NCI-H446 (cell line): ENCODE results near the gene FAM25A.
"Not testable (repeated sequence)": the region's sequence is repeated elsewhere in the genome, so short reads cannot be mapped to it uniquely, and the experiment has no call there.

Experiments
- DNase-seq, 2 experiments: peaks; one replicate each; lab custom pipeline; 2025; lab: John Stamatoyannopoulos, UW

Gene FAM25A

GRCh38 chr10:87013528-87013927 lies 6.6 kb upstream of the FAM25A start:
- DNase-seq, result not testable (repeated sequence)

DNA sequence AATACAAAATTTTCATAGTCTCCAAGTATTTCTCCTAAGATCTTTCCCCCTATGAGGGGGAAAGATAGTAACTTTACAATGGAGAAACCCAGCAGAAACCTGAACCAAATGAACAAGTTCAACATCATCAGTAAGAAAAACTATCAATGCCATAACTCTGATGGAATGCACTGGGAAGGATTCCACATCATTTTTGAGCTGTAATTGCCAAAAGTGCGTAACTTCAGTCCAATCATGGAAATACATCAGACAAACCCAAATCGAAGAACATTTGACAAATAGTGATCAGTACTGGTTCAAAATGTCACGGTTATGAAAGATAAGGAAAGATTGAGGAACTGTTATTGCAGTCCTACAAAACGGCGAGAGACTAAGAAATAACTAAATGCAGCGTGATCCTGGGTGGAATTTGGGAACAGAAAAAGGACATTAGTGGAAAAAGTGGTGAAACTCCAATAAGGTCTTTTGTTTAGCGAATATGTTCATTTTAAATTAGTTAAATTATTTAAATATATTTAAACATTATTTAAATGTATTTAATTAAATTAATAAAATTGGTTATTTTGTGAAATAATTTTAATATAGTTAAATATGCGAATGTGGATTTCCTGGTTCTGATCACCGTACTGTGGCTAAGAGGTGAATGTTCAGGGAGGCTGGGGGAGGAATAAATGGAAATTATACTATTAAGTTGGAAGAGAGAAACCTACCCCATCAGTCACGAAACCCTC lies 4.9 kb upstream of the FAM25A start:
- DNase-seq, result not testable (repeated sequence)

GRCh38 chr10:87018127-87018526 lies 2.0 kb upstream of the FAM25A start:
- DNase-seq, result not testable (repeated sequence)

GRCh38 chr10:87019066-87019465 lies 1.0 kb upstream of the FAM25A start:
- not testable (repeated sequence) for DNase-seq

GRCh38 chr10:87019504-87019903 lies 590 bp upstream of the FAM25A start:
- not testable (repeated sequence) for DNase-seq

GRCh38 chr10:87025285-87025958 lies 5.3 kb downstream of the FAM25A start:
- not testable (repeated sequence) for DNase-seq

- not testable (repeated sequence) for DNase-seq
Observed at GRCh38 chr10:87026747-87027508, 6.8 kb downstream of the FAM25A start.

DNA sequence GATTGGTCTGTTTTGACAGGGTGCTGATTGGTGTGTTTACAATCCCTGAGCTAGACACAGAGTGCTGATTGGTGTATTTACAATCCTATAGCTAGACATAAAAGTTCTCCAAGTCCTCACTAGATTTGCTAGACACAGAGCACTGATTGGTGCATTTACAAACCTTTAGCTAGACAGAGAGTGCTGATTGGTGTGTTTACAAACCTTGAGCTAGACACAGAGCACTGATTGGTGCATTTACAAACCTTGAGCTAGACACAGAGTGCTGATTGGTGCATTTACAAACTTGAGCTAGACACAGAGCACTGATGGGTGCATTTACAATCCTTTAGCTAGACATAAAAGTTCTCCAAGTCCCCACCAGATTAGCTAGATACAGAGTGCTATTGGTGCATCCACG lies 10.3 kb downstream of the FAM25A start:
- DNase-seq, result not testable (repeated sequence)

- no peak for DNase-seq
Observed at GRCh38 chr10:87030912-87031635, 11.0 kb downstream of the FAM25A start.

- no peak for DNase-seq
Observed at GRCh38 chr10:87036623-87037022, 16.5 kb downstream of the FAM25A start.

GRCh38 chr10:87038286-87038717 lies 18.2 kb downstream of the FAM25A start:
- DNase-seq, result no peak

DNA sequence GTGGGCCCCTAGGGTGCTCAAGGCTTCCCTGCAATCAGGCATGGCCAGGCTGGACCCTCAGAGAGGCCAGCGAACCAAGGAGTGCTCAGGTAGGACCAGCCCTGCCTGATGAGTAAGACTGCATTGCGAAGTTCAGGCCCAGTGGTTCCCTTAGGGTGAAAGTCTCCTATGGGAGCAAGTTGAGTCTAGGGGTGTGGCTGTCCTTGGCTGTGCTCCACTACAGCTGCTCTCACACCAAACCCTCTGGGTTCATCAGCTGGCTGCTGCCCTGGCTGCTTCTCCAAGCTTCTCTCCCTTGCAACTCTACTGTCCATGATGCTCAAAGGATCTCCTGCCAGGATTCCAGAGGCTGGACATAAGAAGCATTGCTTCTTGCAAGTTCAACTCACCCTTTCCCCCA lies 18.7 kb downstream of the FAM25A start:
- DNase-seq, result no peak

DNA sequence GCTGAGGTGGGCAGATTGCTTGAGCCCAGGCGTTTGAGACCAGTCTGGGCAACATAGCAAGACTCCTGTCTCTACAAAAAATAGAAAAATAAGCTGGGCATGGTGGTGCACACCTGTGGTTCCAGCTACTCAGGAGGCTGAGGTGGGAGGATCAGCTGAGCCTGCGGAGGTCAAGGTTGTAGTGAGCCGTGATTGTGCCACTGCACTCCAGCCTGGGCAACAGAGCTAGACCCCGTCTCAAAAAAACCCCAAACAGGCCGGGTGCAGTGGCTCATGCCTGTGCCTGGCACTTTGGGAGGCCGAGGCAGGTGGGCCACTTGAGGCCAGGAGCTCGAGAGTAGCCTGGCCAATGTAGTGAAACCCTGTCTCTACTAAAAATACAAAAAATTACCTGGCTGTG lies 23.5 kb downstream of the FAM25A start:
- not testable (repeated sequence) for DNase-seq

GRCh38 chr10:87045434-87045938 lies 25.4 kb downstream of the FAM25A start:
- DNase-seq, result no peak

GRCh38 chr10:87053111-87053510 lies 33.0 kb downstream of the FAM25A start:
- DNase-seq, result peak; percentile 44 to 76

DNA sequence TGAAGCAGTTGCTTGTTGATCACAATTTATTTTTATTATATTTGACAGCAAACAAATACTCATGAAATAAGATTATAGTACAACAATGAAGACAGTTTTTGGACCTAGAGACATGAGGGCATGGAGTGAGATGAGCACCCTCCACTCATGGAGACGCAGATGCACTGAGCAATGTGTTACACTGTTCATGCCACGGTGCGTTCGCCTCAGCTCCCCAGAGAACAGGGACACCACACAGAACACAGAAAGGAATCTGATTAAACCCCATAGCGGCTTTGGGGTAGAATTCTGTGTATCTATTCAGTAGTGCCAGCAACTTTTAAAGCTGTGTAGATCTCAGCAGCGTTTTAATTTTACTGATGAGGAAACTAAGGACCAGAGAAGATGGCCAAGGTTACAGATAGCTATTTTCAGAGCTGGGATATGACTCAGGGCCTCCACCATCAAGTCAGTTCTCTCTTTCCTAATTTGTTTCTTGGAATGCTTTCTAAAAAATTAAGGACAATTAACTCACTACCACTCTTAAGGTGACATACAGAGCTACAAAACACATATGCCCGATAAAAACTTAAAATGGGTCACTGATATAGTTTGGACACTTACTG lies 33.6 kb downstream of the FAM25A start:
- DNase-seq, result no peak

GRCh38 chr10:87054373-87055295 lies 34.5 kb downstream of the FAM25A start:
- no peak for DNase-seq

DNA sequence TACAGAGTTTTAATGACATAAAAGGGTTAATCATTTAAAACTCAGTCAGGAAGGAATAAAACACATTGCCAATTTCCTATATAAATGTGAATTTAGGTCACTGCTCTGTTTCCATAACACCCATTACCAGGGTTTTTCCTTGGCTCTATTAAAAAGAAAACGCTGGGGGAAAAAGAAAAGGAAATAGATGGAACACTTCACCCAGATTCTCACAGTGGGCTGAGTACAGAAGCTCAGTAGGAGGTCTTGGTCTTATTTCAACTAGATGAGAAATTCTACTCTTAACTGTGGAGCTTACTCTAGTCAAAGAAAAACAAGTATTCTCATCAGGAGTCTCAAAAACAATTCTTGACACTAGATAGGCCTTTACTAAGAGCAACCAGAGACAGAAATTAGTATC lies 38.1 kb downstream of the FAM25A start:
- no peak for DNase-seq

DNA sequence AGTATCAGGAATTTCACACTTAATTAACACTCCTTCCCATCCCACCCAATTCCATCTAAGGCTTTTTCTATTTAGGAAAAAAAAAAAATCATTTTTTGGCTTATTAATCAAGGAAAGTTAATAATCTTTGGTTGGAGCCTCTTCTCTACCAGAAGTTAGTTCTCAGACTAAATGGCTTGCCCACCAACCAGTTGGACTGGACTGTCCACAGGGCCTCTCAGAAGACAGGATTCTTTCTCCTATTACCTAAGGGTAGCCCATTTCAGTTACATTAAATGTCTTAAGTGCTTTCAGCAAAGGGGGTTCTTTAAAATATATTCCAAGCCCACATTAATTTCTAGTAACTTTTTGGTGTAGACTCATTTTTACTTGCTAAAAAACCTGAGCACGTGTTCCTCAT lies 39.3 kb downstream of the FAM25A start:
- DNase-seq, result no peak

DNA sequence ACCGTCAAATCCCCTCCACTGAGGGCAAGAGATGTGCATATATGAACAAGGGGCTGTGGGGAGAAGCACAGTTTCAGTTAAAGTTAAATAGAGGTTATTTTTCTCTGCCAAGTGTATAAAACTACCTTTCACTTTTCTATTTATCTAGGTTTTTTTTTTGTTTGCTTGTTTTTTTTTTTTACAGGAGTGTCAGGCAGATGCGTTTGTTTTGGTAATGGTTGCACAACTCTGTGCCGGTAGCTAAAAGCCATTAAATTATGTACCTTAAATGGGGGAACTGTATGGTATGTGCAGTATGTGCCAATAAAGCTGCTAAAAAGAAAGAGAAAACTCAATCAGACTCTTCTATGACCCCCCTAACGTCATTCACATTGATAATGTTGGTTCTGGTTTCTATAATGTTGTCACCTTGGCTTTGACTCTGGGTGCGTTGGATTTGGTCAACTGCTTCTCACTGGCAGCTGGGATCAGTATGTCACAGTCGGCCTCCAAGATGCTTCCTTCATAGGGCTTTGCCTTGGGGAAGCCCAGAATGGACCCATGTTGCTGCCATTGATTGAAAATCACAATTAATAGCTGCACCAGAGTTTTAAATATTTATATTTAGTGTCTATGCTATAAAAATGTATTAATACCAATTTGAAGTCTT lies 40.3 kb downstream of the FAM25A start:
- no peak for DNase-seq
